Measurements from ENCODE around the gene PLXDC1. TPM values are rescaled to one million over a fixed set of nuclear protein-coding genes. Genes with fewer than 3 reads are reported as not detected.

The PLXDC1 gene
- total RNA-seq, 1 donor from 2014 or later: 0.60 TPM

DNA sequence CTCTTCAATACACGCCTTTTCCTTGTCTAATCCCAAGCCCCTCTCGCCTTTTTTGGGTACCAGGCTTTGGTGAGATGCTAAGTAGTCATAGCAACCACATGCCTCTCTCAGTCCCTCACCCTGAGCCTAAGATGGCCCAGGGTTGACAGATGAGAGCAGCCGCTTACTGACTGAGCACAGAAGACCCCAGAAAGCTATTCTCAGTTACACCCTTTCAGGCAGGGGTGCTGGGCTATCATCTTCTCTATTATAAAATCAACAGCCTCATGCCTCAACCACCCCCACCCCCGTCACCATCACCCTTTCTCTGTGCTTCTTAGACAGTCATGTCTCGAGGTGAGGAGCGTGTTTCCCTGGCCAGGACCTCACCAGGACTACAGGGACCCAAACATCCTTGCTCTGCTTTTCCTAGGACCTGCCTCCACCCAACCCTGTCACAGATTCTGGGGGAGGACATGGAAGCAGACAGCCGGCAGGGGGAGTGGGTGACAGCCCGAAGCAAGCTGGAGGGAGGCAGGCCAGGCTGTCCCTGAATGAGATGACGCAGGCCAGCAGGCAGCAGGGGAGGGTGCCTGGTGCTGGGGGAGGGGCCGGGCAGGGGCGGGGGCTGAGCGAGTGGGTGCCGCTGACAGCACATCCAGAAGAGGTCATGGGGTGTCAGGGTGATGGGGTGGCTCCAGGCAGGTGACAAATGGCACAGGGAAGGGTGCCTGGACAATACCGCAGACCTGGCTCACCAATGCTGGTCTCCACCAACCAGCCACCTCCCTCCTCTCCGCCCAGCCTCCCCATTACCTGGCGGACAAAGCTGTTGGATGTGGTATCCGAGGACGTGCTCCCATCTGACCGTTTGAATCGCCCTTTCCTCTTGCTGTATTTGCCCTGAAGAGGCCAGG is 42.9 kb upstream of the PLXDC1 start:
- no peaks in the 10 kb centered on the region for H3K9me3 Mint-ChIP-seq
- no peak for DNase-seq (ENCODE audit: low spot score)
- H3K27me3 Mint-ChIP-seq (ENCODE audit: insufficient read depth): no peaks in the 10 kb centered on the region
- peaks cover 32% of the 10 kb centered on the region for H3K4me1 Mint-ChIP-seq (ENCODE audit: low read depth)
- peak overlapping the region; percentile 23 for H3K27ac Mint-ChIP-seq
- intact Hi-C loops (cut with micrococcal nuclease): no loop called here
- H3K36me3 Mint-ChIP-seq (ENCODE audit: low read depth): peaks cover 14% of the 10 kb centered on the region
- H3K4me3 Mint-ChIP-seq: peak overlapping the region; percentile 42

DNA sequence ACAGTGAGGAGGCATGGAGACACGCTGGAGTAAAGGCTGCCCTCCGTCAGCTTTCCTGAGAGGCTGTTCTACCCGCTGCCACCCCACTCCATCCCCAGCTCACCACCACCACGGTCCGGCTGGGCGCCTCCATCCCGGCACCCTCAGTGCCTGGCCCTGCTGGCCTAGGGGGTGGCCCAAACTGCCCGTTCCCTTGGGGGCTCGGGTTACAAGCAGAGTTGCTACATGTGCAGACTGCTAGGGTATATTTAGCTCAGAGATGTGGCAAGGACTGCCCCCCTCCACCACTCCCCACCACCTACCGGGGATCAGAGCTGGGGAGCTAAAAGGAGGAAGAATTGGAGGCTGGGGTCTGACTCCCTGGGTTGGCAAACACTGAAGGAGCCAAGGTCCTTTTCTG is 41.9 kb upstream of the PLXDC1 start:
- Mint-ChIP-seq H3K9me3 (no peaks in the 10 kb centered on the region), H3K27me3 (ENCODE audit: insufficient read depth) (no peaks in the 10 kb centered on the region), H3K4me1 (ENCODE audit: low read depth) (peaks cover 23% of the 10 kb centered on the region), H3K27ac (no peak overlapping the region), H3K36me3 (ENCODE audit: low read depth) (peaks cover 14% of the 10 kb centered on the region), H3K4me3 (no peak overlapping the region)
- DNase-seq (ENCODE audit: low spot score): no peak
- intact Hi-C loops (cut with micrococcal nuclease): no loop called here

DNA sequence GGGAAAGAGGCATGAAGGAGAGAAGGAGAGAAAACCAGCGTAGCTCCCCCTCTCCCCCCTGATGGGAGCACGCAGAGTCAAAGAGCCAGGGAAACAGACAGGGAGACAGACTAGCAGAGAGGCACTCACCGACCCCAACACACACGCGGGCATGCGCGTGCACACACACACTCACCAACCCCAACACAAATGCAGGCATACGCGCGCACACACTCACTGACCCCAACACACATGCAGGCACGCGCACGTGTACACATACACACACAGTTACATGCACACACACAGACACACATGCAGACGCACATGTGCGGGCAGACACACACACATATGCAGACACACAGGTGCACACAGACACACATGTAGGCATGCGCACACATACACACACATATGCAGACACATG is 41.5 kb upstream of the PLXDC1 start:
- H3K36me3 Mint-ChIP-seq (ENCODE audit: low read depth): peaks cover 14% of the 10 kb centered on the region
- intact Hi-C loops (cut with micrococcal nuclease): no loop called here
- no peaks in the 10 kb centered on the region for H3K9me3 Mint-ChIP-seq
- no peaks in the 10 kb centered on the region for H3K27me3 Mint-ChIP-seq (ENCODE audit: insufficient read depth)
- no peak overlapping the region for H3K4me3 Mint-ChIP-seq
- DNase-seq (ENCODE audit: low spot score): no peak
- H3K4me1 Mint-ChIP-seq (ENCODE audit: low read depth): peaks cover 19% of the 10 kb centered on the region
- H3K27ac Mint-ChIP-seq: no peak overlapping the region

DNA sequence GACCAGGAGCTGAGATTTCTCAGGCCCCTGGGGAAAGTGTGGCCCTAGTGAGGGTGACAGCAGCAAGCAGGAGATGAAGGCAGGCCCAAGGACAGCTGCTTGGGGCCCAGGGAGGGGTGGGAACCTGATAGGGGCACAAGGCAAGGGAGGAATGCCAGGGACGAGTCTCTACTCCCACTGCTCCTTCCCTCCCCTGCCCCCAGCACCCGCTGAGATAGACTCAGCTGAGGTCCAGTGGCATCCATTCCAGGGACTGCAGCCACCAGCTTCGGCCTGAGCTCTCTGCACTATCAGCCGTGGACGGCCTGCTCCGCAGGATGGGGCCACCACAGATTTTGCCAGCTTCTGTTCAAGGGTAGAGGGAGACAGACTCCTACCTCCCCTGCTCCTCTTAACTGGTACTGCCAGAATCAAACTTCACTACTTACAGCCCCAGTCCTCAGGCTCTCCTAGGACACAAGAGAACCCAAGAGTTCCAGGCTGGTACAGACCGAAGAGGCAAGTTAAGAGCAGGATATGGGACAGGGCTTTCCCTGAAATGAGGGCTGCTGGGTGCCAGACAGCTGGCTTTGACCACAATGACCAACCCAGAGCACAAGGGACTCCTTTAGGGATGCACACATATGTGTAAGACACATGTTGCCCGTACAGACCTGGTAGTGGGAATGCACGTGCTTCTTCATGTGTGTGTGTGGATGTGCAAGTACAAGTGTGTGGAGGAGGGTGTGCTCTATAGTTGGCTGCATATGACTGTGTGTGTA is 40.5 kb upstream of the PLXDC1 start:
- H3K27ac Mint-ChIP-seq: no peak overlapping the region
- DNase-seq (ENCODE audit: low spot score): no peak
- H3K9me3 Mint-ChIP-seq: no peaks in the 10 kb centered on the region
- H3K4me1 Mint-ChIP-seq (ENCODE audit: low read depth): peaks cover 18% of the 10 kb centered on the region
- no peak overlapping the region for H3K4me3 Mint-ChIP-seq
- H3K27me3 Mint-ChIP-seq (ENCODE audit: insufficient read depth): no peaks in the 10 kb centered on the region
- peaks cover 14% of the 10 kb centered on the region for H3K36me3 Mint-ChIP-seq (ENCODE audit: low read depth)
- intact Hi-C loops (cut with micrococcal nuclease): no loop called here

DNA sequence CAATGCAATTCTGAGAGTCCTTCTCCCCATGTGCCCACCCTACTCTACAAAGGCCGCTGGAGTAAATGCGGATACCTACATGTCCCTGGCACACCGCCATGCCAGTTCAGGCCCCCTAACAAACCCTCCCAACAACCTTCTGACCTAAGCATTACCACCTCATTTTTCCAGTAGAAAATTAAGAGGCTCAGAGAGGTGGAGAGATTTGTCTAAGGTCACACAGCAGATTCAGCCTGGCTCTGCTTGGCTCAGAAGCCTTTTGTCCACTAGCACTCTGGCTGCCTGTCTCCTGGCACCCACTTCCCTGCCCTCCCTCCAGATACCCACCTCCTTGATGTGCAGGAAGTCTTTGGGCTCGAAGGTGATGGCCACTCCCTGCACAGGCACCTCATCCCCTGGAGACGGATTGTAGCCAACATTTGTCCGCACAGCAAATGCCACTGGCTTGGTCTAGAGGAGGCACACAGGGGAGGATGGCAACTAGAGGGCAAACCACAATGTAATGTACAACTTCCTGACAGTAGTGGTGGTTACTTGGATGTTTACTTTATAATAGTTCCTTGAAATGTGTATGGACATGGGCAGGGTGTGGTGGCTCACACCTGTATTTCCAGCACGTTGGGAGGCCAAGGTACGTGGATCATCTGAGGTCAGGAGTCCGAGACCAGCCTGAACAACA is 35.9 kb upstream of the PLXDC1 start:
- Mint-ChIP-seq H3K4me3 (no peak overlapping the region), H3K9me3 (no peaks in the 10 kb centered on the region), H3K27ac (no peak overlapping the region), H3K27me3 (ENCODE audit: insufficient read depth) (no peaks in the 10 kb centered on the region), H3K4me1 (ENCODE audit: low read depth) (peaks cover 2% of the 10 kb centered on the region), H3K36me3 (ENCODE audit: low read depth) (peaks cover 19% of the 10 kb centered on the region)
- intact Hi-C loops (cut with micrococcal nuclease): no loop called here
- no peak for DNase-seq (ENCODE audit: low spot score)

DNA sequence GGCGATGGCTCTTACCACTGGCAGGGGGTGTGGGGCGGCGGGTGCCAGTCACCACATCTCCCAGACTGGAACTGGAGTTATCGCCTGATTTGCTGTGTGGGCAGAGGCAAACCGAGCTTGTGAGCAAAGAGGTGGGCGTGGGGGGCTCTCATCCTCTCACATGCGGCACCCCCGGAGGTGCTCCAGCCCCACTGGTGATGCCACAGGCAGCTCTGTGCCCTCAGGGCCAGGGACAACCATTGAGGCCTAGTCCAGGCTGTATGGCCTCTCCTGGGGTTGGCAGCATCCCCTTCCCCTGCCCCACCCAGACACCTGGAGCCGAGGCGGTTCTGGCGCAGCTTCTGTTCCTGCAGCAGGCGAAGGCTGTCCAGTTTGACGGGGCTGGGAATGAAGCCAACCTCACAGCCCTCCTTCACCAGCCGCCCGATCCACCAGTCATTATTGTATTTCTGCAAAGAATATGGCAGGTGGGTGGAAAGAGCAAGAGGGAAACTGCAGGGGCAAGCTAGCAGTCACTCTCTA is 35.1 kb upstream of the PLXDC1 start:
- Mint-ChIP-seq H3K36me3 (ENCODE audit: low read depth) (peaks cover 18% of the 10 kb centered on the region), H3K4me3 (no peak overlapping the region), H3K27ac (no peak overlapping the region), H3K27me3 (ENCODE audit: insufficient read depth) (no peaks in the 10 kb centered on the region), H3K4me1 (ENCODE audit: low read depth) (no peaks in the 10 kb centered on the region), H3K9me3 (no peaks in the 10 kb centered on the region)
- intact Hi-C loops (cut with micrococcal nuclease): no loop called here
- DNase-seq (ENCODE audit: low spot score): no peak

DNA sequence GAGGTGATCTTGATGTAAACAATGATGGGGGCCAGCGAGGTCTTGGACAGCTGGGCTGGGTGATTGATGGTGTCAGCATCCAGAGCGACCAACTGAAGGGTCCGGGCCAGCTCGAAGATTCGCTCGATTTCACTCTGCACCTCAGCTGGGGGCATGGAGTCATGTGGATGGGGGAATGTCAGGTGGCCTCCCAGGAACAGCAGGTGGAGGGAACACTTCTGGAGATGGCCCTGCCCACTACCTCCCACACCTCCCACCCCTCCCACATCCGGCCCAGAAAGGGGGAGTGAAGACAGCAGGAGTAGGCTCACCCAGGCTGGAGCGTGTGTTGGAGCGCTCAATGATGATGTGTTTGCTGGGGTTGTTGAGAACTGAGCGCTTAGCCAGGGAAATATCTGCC is 32.3 kb upstream of the PLXDC1 start:
- H3K4me3 Mint-ChIP-seq: no peak overlapping the region
- no peaks in the 10 kb centered on the region for H3K9me3 Mint-ChIP-seq
- H3K4me1 Mint-ChIP-seq (ENCODE audit: low read depth): no peaks in the 10 kb centered on the region
- peaks cover 16% of the 10 kb centered on the region for H3K36me3 Mint-ChIP-seq (ENCODE audit: low read depth)
- peak overlapping the region; percentile 26 for H3K27ac Mint-ChIP-seq
- H3K27me3 Mint-ChIP-seq (ENCODE audit: insufficient read depth): no peaks in the 10 kb centered on the region
- DNase-seq (ENCODE audit: low spot score): no peak
- intact Hi-C loops (cut with micrococcal nuclease): no loop called here

DNA sequence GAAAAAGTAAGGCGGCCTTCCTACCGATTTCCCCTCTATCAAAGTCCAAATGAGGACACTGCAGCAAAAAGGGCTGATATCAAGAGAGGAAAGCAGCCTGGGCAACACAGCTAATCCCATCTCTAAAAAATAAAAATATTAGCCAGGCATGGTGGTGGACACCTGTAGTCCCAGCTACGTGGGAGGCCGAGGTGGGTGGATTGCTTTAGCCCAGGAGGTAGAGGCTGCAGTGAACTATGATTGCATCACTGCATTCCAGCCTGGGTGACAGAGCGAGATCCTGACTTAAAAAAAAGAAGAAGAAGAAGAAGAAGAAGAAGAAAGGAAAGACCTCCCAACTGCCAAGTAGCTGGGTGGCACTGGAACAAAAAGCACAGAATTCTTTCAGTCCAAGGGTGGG is 31.6 kb upstream of the PLXDC1 start:
- no peak overlapping the region for H3K4me3 Mint-ChIP-seq
- no peaks in the 10 kb centered on the region for H3K4me1 Mint-ChIP-seq (ENCODE audit: low read depth)
- H3K27ac Mint-ChIP-seq: no peak overlapping the region
- DNase-seq (ENCODE audit: low spot score): no peak
- no peaks in the 10 kb centered on the region for H3K27me3 Mint-ChIP-seq (ENCODE audit: insufficient read depth)
- H3K36me3 Mint-ChIP-seq (ENCODE audit: low read depth): peaks cover 17% of the 10 kb centered on the region
- no peaks in the 10 kb centered on the region for H3K9me3 Mint-ChIP-seq
- intact Hi-C loops (cut with micrococcal nuclease): no loop called here

DNA sequence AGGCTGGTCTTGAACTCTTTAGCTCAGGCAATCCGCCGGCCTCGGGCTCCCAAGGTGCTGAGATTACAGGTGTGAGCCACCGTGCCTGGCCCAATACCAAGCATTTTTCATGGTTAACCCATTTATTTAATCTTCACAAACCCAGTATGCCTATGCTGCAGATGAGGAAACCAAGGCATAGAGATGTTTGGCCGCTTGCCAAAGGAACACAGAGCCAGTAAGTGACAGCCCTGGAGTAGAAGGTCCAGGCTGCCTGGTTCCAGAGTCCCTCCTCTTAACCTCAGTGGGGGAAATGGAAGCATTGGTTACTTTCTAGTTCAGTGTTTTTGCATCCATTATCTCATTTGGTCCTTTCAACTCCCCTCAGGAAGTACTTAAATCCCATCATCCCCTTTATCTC is 29.9 kb upstream of the PLXDC1 start:
- intact Hi-C loops (cut with micrococcal nuclease): no loop called here
- H3K4me3 Mint-ChIP-seq: no peak overlapping the region
- peaks cover 21% of the 10 kb centered on the region for H3K36me3 Mint-ChIP-seq (ENCODE audit: low read depth)
- no peak overlapping the region for H3K27ac Mint-ChIP-seq
- no peaks in the 10 kb centered on the region for H3K4me1 Mint-ChIP-seq (ENCODE audit: low read depth)
- no peaks in the 10 kb centered on the region for H3K9me3 Mint-ChIP-seq
- no peak for DNase-seq (ENCODE audit: low spot score)
- no peaks in the 10 kb centered on the region for H3K27me3 Mint-ChIP-seq (ENCODE audit: insufficient read depth)

DNA sequence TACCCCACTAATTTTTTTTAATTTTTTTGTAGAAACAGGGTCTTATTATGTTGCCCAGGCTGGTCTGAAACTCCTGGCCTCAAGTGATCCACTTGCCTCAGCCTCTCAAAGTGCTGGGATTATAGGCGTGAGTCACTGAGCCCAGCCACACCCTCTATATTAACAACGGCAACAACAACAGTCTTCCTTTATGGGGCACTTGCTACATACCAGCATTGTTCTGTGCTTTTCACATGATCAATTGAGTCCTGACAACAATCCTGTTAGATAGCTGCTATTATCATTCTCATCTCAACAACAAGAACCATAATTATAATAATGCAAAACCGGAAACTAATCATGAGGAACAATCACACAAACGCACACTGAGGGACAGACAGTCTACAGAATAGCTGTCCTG is 27.1 kb upstream of the PLXDC1 start:
- Mint-ChIP-seq H3K36me3 (ENCODE audit: low read depth) (peaks cover 19% of the 10 kb centered on the region), H3K27ac (no peak overlapping the region), H3K4me3 (no peak overlapping the region), H3K9me3 (no peaks in the 10 kb centered on the region), H3K4me1 (ENCODE audit: low read depth) (no peaks in the 10 kb centered on the region), H3K27me3 (ENCODE audit: insufficient read depth) (no peaks in the 10 kb centered on the region)
- DNase-seq (ENCODE audit: low spot score): no peak
- intact Hi-C loops (cut with micrococcal nuclease): no loop called here

DNA sequence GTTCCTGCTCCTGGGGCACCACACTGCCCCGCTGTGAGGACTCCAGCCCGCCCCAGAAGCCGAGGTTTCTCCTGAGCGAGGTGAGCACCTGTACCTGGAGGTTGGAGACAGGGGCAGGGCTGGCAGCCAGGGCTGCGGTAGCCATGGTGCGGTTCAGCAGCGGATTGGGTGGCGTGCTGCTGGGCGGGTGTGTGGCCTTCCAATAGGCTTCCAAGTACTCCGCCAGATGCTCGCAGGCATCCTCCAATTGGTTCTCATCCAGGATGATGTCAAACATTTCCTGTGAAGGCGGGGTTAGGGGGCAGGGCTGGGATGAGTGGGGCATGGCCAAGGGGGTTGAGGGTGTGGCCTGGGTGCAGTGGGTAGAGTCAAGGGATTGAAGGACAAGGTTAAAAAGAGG is 25.8 kb upstream of the PLXDC1 start:
- DNase-seq (ENCODE audit: low spot score): no peak
- Mint-ChIP-seq H3K4me1 (ENCODE audit: low read depth) (peaks cover 2% of the 10 kb centered on the region), H3K36me3 (ENCODE audit: low read depth) (peaks cover 9% of the 10 kb centered on the region), H3K9me3 (no peaks in the 10 kb centered on the region), H3K4me3 (no peak overlapping the region), H3K27ac (no peak overlapping the region), H3K27me3 (ENCODE audit: insufficient read depth) (no peaks in the 10 kb centered on the region)
- intact Hi-C loops (cut with micrococcal nuclease): no loop called here

DNA sequence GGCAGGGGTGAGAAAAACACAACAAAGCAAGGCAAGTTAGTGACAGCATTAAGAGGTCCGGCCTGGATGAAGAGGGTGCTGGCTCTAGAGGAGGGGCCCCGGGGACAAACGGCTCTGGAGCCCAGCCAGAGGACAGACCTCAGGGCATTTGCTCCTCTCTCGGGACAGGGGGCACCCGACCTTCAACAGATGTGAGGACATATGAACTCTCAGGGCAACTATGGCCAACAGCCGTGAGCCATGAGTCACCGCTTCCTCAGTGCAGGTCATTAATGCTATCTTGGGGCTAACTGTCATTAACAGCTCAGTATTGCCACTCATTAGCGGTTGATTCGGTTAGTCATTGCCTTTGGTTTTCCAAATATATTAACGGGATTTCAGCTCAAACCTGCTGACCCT is 24.3 kb upstream of the PLXDC1 start:
- H3K27ac Mint-ChIP-seq: no peak overlapping the region
- H3K4me3 Mint-ChIP-seq: no peak overlapping the region
- H3K27me3 Mint-ChIP-seq (ENCODE audit: insufficient read depth): peaks cover under 1% of the 10 kb centered on the region
- no peaks in the 10 kb centered on the region for H3K9me3 Mint-ChIP-seq
- no peak for DNase-seq (ENCODE audit: low spot score)
- H3K36me3 Mint-ChIP-seq (ENCODE audit: low read depth): peaks cover 9% of the 10 kb centered on the region
- intact Hi-C loops (cut with micrococcal nuclease): loop anchor here (1.0 kb wide), 3 partner anchors 10 to 192 kb away; no protein-coding TSS in a partner anchor
- H3K4me1 Mint-ChIP-seq (ENCODE audit: low read depth): peaks cover 7% of the 10 kb centered on the region
